Smooth muscle cell (in vitro differentiated cells): Measurements from ENCODE around the gene KCNQ1. TPM values are rescaled to one million over a fixed set of nuclear protein-coding genes. Genes with fewer than 3 reads are reported as not detected.

Experiments used
- DNase-seq: peaks from one replicate; lab custom pipeline; 2025; ENCODE audit not compliant: unreplicated experiment; lab: John Stamatoyannopoulos, UW
- H2AFZ ChIP-seq: fragments of 200-600 bp; sonication (generic); 2 replicates; pipeline ENCODE4 v1.6.0; 2016; ENCODE audit warnings: antibody characterized with exemption, low read depth, mild to moderate bottlenecking
- H3F3A ChIP-seq: fragments of 200-600 bp; sonication (generic); 2 replicates; pipeline ENCODE4 v1.6.0; 2017; ENCODE audit warnings: antibody characterized with exemption, low read depth
- H3K27ac ChIP-seq: fragments of 200-600 bp; sonication (generic); 2 replicates; pipeline ENCODE4 v1.5.1; 2016; ENCODE audit warnings: low read depth, mild to moderate bottlenecking
- H3K27me3 ChIP-seq: fragments of 200-600 bp; sonication (generic); 2 replicates; pipeline ENCODE4 v1.6.1; 2016; ENCODE audit warnings: low read depth, mild to moderate bottlenecking
- H3K36me3 ChIP-seq: fragments of 200-600 bp; sonication (generic); 2 replicates; pipeline ENCODE4 v1.5.1; 2016; ENCODE audit warnings: low read depth
- H3K4me1 ChIP-seq: fragments of 200-600 bp; sonication (generic); 2 replicates; pipeline ENCODE4 v1.5.1; 2016; ENCODE audit warnings: low read depth
- H3K4me2 ChIP-seq: fragments of 200-600 bp; sonication (generic); 2 replicates; pipeline ENCODE4 v1.6.0; 2016; ENCODE audit warnings: mild to moderate bottlenecking
- H3K4me3 ChIP-seq: fragments of 200-600 bp; sonication (generic); 2 replicates; pipeline ENCODE4 v1.5.1; 2016; ENCODE audit warnings: mild to moderate bottlenecking
- H3K79me2 ChIP-seq: fragments of 200-600 bp; sonication (generic); 2 replicates; pipeline ENCODE4 v1.6.0; 2016; ENCODE audit warnings: low read depth, mild to moderate bottlenecking
- H3K9ac ChIP-seq: fragments of 200-600 bp; sonication (generic); 2 replicates; pipeline ENCODE4 v1.6.0; 2016; ENCODE audit warnings: low read depth
- H3K9me3 ChIP-seq: fragments of 200-600 bp; sonication (generic); replicated peaks from 2 replicates; pipeline ENCODE4 v1.5.1; 2016; ENCODE audit warnings: low read depth
- H4K20me1 ChIP-seq: fragments of 200-600 bp; sonication (generic); 2 replicates; pipeline ENCODE4 v1.6.0; 2016; ENCODE audit warnings: low read depth
- WGBS: methylation state at CpG from one replicate; pipeline ENCODE4 v1.1.7; 2016; ENCODE audit warnings: low lambda C conversion rate; 5-methylcytosine and 5-hydroxymethylcytosine counted together
- polyA plus RNA-seq: library from polyadenylated mRNA; unstranded; fragments of >200 nt; fragmentation: Nextera tagmentation; extraction: Ambion mirVana; gene quantifications from 2 replicates; pipeline ENCODE4 v1.2.1, GENCODE V29; 2016
- total RNA-seq: library from RNA; depleted of rRNA; stranded (reverse); fragments of >200 nt; gene quantifications from 2 replicates; pipeline ENCODE4 v1.2.3, GENCODE V29; 2014
- TF ChIP-seq, protein P1 (sequence below): fragments of 200-600 bp; sonication (generic); IDR thresholded peaks from 2 replicates; pipeline ENCODE4 v1.5.1; 2017; ENCODE audit warnings: borderline replicate concordance, mild to moderate bottlenecking, antibody characterized with exemption; ENCODE audit not compliant: insufficient read depth, poor library complexity, severe bottlenecking

The KCNQ1 gene
- total and polyA plus RNA-seq, 2 experiments from 2014 or later: 1.3 to 2.3 TPM

DNA sequence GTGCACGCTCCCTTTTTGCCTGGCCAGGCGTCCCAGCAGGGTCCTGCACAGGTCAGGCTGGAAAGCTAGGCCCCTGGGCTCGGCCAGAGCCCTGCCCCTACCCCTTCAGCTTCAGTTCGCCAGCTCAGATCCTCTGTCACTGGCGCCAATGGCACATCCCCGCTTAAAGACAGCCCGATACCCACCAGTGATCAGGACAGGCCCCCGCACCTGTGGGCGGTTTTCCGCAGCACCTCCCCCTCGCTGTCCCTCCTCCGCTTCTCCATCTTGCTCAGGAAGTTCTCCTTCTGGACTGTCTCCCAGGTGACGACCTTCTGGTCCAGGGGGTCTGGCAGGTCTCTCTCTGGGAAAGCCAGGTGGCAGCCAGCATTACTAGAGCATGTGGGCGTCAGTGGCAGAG lies 38.4 kb upstream of the KCNQ1 start:
- 93% methylated on average over 7 of the region's 14 CpGs for WGBS
- TF ChIP-seq, protein P1, sequence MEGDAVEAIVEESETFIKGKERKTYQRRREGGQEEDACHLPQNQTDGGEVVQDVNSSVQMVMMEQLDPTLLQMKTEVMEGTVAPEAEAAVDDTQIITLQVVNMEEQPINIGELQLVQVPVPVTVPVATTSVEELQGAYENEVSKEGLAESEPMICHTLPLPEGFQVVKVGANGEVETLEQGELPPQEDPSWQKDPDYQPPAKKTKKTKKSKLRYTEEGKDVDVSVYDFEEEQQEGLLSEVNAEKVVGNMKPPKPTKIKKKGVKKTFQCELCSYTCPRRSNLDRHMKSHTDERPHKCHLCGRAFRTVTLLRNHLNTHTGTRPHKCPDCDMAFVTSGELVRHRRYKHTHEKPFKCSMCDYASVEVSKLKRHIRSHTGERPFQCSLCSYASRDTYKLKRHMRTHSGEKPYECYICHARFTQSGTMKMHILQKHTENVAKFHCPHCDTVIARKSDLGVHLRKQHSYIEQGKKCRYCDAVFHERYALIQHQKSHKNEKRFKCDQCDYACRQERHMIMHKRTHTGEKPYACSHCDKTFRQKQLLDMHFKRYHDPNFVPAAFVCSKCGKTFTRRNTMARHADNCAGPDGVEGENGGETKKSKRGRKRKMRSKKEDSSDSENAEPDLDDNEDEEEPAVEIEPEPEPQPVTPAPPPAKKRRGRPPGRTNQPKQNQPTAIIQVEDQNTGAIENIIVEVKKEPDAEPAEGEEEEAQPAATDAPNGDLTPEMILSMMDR: no peak
- no peaks in the 10 kb centered on the region for H3F3A ChIP-seq
- peaks cover 10% of the 10 kb centered on the region for H3K79me2 ChIP-seq
- H3K36me3 ChIP-seq: no peaks in the 10 kb centered on the region
- no peak overlapping the region for H2AFZ ChIP-seq
- no peaks in the 10 kb centered on the region for H3K27me3 ChIP-seq
- no peak for DNase-seq
- no peak overlapping the region for H3K4me3 ChIP-seq
- no peak overlapping the region for H3K9ac ChIP-seq
- H3K4me2 ChIP-seq: no peak overlapping the region
- no peak overlapping the region for H3K27ac ChIP-seq
- H3K9me3 ChIP-seq: no peaks in the 10 kb centered on the region
- H3K4me1 ChIP-seq: peaks cover 5% of the 10 kb centered on the region
- no peaks in the 10 kb centered on the region for H4K20me1 ChIP-seq

- no peak overlapping the region for H3K4me2 ChIP-seq
- no peak overlapping the region for H3K9ac ChIP-seq
- 92% methylated on average over 17 of the region's 24 CpGs for WGBS
- no peaks in the 10 kb centered on the region for H3K9me3 ChIP-seq
- no peak for DNase-seq
- no peak overlapping the region for H3K27ac ChIP-seq
- TF ChIP-seq, protein P1: no peak
- no peaks in the 10 kb centered on the region for H3K36me3 ChIP-seq
- H4K20me1 ChIP-seq: no peaks in the 10 kb centered on the region
- H3K27me3 ChIP-seq: no peaks in the 10 kb centered on the region
- no peak overlapping the region for H2AFZ ChIP-seq
- H3F3A ChIP-seq: no peaks in the 10 kb centered on the region
- H3K4me1 ChIP-seq: no peaks in the 10 kb centered on the region
- peaks cover 5% of the 10 kb centered on the region for H3K79me2 ChIP-seq
- H3K4me3 ChIP-seq: no peak overlapping the region
Measured at GRCh38 chr11:2406878-2407410, 37.9 kb upstream of the KCNQ1 start.

GRCh38 chr11:2408671-2409070 lies 36.1 kb upstream of the KCNQ1 start:
- DNase-seq: no peak

More at GRCh38 chr11:2408671-2409070, 36.1 kb upstream of the KCNQ1 start:
- no peak overlapping the region for H2AFZ ChIP-seq
- H3K27ac ChIP-seq: no peak overlapping the region
- H3K4me2 ChIP-seq: no peak overlapping the region
- H3K9ac ChIP-seq: no peak overlapping the region
- H3K27me3 ChIP-seq: no peaks in the 10 kb centered on the region
- no peak overlapping the region for H3K4me3 ChIP-seq
- H3K9me3 ChIP-seq: no peaks in the 10 kb centered on the region
- no peaks in the 10 kb centered on the region for H3K4me1 ChIP-seq
- H4K20me1 ChIP-seq: no peaks in the 10 kb centered on the region
- TF ChIP-seq, protein P1: no peak
- WGBS: 89% methylated on average over 11 of the region's 11 CpGs
- no peaks in the 10 kb centered on the region for H3F3A ChIP-seq
- H3K36me3 ChIP-seq: no peaks in the 10 kb centered on the region
- no peaks in the 10 kb centered on the region for H3K79me2 ChIP-seq
